Hematopoietic multipotent progenitor cell treated with erythropoietin and hydrocortisone succinate and interleukin-3 and kit ligand, for 15 days (in vitro differentiated cells): ENCODE results near the gene PBOV1.

Experiments
- DNase-seq: peaks from one replicate; pipeline ENCODE4 v3.0.0-alpha.2; 2015; ENCODE audit warnings: low spot score

The PBOV1 gene

DNA sequence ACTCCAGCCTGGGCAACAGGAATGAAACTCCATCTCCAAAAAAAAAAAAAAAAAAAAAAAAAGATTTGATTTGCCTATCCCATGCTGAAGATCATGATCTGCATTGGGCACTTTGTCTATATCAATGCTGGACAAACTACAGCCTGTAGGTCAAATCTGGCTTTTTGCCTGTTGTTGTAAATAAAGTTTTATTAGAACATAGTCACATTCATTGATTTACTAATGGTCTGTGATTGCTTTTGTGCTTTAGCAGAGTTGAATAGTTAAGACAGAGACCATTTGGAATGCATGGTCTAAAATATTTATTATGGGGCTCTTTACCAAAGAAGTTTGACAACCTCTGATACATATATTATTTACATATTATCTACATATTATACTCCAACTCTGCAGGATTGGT is 14.0 kb downstream of the PBOV1 start:
- no peak for DNase-seq

DNA sequence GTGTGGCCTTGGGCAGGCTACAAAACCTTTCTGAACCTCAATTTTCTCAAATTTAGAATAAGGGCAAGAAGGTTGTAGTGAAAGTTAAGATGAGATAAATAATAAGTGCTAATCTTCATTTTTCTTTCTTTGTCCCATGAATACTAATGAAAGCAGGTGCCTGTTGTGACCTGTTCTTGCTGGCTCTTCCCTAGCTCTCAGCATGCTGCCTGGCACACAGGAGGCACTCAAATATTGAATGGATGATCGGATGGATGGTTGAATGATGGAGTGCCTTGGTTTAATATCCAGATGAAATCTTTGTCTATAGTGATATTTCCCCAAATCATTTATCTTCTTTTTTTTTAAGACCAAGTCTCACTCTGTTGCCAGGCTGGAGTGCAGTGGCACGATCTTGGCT is 15.0 kb downstream of the PBOV1 start:
- DNase-seq = no peak

DNA sequence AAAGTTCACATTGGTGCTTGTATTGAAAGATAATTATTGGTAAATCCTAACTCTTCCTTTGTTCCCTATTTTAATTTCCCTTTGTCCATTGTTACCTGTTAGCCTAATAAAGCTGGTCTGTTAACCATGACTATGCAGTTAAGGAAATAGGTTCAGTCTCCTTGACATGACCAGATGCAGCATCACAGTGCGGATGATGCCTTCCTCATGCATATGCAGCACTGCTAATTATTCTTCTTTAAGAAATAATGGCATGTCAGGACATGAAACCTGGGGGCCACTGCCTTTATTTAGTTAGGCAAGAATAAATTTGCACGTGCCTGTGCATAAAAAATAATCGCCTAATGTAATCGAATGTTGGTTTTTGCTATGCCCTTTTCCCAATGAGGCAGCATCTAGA is 16.5 kb downstream of the PBOV1 start:
- DNase-seq = no peak

DNA sequence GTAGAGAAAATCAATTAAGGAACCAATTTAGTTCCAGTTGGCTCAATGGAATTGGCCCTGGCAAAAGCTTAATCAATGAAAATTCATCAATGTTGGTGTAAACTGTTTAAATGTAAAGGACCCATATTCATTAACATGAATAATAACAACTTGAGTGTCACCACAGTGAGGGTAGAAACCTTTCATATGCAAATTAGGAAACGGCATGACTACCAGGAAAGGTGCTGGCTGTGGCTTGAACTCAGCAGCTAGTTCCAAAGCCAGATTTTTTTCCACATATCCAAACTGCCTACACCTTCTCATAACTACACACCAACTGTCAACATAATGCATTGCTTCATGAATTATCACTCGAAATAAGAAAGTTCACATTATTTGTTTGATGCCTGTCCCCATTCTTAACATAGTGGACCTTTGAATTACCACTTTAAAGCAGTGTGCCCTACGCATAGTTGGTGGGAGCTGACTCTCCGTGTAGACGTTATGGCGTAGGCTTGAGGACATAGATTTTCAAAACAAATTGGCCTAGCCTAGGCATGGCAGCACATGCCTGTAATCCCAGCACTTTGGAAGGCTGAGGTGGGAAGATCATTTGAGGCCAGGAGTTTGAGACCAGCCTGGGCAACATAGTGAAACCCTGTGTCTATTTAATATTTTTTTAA is 19.7 kb downstream of the PBOV1 start:
- no peak for DNase-seq

DNA sequence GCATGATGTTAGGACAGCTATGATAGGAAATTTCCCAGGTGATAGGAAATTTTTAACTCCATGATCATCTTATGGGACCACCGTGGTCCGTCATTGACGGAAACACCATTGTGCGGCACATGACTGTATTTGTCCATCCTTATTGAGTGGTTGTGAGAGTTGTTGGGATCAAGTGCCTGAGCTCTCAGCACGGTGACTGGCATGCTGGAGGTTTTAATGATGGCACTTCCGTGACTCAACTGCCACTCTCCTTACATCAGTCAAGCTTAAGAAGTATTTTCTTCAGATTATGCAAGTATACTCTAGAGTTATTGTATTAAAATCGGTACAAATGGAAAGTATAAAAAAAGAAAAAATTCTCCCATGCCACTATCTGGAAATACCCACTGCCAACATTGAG is 20.7 kb downstream of the PBOV1 start:
- no peak for DNase-seq

DNA sequence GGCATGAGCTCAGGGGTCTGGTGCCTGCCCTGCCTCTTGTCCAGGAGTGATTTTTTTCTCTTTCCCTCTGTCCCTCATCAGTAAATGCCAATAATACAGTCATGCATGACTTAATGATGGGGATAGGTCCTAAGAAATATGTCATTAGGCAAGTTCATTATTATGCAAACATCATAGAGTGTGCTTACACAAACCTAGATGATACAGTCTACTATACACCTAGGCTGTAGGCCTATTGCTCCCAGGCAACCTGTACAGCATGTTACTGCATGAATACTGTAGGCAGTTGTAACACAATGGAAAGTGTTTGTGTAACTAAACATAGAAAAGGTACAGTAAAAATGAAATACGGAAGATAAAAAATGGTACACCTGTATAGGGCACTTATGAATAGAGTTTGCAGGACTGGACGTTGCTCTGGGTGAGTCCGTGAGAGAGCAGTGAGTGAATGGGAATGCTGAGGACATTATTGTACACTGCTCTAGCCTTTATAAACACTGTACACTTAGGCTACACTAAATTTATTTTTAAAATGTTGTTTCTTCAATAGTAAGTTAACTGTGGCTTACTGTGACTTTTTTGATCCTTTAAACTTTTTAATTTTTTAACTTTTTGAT is 22.1 kb downstream of the PBOV1 start:
- no peak for DNase-seq

DNA sequence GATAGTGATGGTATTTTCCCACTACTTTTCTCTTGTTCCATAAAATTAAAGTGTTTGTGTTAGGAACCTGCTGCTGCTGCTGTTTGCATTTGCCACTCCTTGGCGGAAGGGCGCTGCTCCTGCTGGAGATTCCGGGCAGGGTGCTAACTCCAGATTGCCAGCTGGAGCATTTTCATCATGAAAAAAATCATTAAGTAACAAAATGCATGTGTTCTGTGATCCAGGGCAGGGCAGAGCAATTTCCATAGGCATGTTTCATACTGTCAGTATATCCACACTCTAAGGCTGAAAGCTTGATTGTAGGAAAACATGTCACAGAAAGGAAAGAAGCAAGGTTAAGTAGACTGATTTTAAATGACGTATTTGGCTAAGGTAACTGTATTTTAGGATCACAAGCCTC is 24.0 kb downstream of the PBOV1 start:
- DNase-seq = no peak

DNA sequence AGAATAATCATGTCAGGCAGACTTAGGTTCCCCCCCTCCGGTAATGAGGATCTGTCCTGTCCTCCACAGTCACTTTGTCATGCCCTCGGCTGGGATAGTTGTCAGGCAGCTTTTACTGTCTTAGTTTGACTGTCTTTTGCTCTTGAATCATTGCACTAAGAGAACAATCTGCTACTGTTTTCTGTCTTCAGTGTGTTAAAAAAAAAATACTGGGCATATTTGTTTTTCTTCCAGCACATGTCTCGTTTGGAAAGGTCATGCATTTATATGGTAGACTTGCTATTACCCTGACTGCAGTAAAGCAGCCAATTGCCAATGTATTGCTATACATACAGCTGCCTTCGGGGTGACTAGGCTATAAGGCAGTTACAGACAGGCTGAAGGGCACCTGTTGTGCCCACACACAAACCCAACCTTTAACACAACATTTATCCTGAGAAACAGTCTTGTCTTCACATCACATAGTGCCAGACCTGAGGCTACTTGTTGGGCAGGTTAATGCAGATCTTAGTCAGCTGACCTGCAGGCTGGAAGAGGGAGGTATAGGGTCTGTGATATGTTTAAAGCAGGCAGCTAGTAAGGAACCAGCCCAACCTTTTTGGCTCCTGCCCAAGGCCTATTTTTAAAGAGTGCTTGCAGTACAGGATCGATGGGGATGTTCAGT is 29.9 kb downstream of the PBOV1 start:
- DNase-seq = no peak

DNA sequence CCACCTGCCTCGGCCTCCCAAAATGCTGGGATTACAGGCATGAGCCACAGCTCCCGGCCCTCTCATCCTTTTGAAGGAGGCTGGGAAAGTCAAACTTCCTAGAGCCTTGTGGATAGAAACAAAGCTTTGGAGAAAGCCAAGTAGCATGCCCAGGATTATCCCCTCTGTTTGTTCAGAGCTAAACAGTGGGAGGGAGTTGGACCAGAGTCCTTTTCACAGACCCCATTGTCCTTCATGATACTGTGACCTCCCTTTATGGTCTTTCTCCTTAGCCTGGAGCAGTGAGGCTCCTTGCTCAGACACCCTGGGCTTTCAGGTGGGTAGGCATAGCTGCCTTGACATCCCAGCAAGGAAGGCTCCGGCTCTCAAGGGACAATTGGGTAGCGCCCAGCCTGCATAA is 31.1 kb downstream of the PBOV1 start:
- DNase-seq = no peak

DNA sequence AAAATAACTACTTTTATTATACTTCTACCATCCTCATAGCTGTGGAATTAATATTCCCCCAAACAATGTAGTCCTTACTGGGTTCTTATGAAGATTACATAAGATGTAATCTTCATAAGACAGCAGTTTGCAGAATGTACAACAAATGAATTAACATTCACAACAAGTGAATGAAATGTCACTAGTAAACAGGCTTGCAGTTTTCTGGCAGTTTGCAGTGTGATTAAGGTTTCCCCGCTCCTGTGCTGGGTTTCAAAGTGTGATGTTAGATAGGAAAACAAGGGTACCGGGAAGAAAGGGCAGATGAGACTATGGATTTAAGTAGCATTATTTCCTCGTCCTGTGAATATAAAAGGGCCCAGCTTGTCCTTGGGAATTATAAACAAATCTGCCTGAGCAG is 34.1 kb downstream of the PBOV1 start:
- DNase-seq = no peak

DNA sequence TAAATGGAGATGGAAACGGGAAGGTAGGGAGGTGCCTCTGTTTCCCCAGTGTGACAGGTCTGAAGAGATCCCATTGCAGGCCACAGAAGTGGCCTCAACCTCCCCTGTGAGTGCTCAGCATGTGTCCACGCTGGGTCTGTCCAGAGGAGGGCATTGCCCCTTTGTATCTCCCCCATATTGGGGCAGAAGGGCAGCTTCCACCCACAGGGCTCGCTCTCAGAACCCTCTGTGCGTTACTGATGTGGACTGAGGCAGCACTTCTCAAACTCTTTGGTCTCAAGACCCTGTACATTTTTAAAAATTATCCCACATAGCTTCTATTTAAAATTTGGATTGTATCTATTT is 34.5 kb downstream of the PBOV1 start:
- DNase-seq = no peak

DNA sequence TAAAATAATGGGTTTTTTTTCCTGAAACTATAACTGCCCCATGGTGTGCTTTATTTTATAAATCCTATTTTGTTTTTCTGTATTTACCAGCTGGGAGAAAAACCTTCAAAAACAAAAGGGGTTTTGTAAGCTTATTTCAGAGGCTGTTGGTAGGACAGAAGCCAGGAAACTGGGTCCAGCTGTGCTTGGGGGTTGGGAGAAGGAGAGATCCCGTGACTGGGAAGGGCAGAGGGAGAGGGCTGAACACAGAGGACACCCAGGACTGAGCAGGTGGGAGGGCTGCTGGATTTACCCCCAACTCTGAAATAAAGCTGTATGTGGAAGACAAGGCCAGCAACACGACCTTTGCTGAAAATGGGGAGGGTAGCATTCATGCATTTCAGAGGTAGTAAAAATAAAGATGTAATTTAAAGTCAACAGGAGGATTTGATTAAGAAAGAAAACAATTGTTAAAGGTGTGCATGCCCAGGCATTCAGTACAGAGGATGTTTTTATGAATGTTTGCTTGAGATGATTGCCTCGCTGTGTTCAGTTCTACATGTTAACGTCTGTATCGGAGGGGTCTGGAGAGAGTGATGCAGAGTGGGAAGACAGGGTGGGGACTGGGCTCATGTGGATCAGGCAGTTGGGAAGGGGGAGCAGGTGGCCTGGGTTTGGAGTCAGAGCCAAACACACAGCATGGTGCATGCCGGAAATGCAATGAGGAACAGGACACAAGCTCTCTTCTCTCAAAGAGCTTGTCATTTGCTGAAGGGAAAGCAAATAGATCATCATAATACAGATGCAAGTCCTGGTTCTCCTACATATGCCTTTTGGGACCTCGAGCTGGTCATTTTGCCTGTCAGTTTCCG is 35.1 kb downstream of the PBOV1 start:
- no peak for DNase-seq

DNA sequence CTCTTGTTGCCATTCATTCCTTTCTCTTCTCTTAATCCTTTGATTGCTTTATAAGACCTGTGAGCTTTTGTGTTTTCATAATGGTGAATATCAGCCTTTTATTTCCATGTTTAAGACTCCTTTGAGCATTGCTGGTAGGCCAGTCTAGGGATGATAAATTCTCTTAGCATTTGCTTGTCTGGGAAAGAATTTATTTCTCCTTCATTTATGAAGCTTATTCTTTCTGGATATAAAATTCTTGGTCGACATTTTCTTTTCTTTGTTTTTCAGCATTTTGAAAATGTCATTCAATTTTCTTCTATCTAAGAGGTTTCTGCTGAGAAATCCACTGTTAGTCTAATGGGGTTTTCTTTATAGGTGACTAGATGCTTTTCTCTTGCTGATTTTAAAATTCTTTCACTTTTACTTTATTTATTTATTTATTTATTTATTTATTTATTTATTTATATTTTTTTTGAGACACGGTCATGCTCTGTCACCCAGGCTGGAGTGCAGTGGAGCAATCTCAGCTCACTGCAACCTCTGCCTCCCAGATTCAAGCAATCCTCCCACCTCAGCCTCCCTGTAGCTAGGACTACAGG is 41.5 kb downstream of the PBOV1 start:
- DNase-seq = no peak

DNA sequence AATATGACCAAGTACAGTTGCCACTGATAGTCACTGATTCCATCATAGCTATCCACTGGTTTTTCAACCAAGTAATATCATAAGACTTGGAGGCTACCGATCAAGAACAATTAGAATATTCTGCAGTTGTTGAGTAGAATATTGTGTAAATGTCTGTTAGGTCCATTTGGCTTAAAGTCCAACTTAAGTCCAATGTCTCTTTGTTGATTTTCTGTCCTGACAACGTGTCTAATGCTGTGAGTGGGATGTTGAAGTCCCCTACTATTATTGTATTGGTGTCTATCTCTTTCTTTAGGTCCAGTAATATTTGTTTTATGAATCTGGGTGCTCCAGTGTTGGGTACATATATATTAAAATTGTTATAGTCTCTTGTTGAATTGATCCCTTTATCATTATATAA is 42.7 kb downstream of the PBOV1 start:
- no peak for DNase-seq
